Left kidney (tissue), 8 donors: ENCODE results near the gene RAB19. TPM values are rescaled to one million over a fixed set of nuclear protein-coding genes. Genes with fewer than 3 reads are reported as not detected.

Source experiments
- DNase-seq: peaks from one replicate; pipeline ENCODE4 v3.0.0-alpha.2; 2013
- long read RNA-seq, 8 donors: transcript quantifications; one replicate each; lab custom pipeline, GENCODE V29; 2026
- polyA plus RNA-seq: library from polyadenylated mRNA; unstranded; fragments of 120-200 nt; gene quantifications from one replicate; pipeline ENCODE4 v1.2.1, GENCODE V29; 2013; ENCODE audit not compliant: insufficient read length

RAB19 gene, protein sequence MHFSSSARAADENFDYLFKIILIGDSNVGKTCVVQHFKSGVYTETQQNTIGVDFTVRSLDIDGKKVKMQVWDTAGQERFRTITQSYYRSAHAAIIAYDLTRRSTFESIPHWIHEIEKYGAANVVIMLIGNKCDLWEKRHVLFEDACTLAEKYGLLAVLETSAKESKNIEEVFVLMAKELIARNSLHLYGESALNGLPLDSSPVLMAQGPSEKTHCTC
- polyA plus RNA-seq = 2.9 TPM
- long read RNA-seq, donor 1 = 0 reads
- long read RNA-seq, donor 2 = 0 reads
- long read RNA-seq, donor 3, partial matches to known transcripts = 0 of 1 reads
- long read RNA-seq, donor 3, other reads (novel, unspliced or antisense) = 0 of 1 reads
- long read RNA-seq, donor 4 = 0 reads
- long read RNA-seq, donor 5 = 0 reads
- long read RNA-seq, donor 6 = 0 reads
- long read RNA-seq, donor 7 = 0 reads
- long read RNA-seq, donor 8 = 0 reads

DNA sequence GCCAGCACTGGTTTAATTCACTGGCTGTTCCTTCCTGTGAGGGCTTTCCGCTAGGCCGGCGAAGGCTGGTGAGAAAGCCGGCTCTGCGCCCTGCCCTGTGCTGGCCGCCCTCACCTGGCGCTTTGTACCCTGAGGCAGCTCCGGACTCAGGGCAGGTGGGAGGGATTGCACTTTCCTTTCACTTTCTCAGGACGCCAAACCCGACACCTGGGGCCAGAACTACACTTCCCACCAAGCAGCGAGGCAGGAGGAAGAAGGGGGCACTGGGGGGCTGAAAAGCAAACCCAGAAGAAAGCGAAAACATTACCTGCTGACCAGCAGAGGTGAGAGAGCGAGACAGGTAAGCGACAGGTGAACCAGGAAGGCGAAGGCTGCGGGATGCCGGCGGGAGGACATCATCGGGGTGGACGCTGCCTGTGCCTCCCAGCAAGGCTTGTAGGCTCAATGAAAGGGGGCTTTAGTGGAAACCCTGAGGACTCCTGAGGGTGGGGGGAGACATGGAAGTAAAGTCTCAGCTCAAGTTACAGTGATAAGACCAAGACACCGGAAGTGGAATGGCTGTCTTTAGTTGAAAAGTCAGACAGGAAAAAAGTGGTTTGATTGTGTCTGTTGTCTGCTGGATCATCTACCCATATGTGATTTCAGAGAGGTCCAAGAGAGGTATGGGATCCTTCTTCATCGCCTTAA lies at the start of gene RAB19:
TSS of gene RAB19 (plus strand) at position 181 of the 687 bp plus-strand sequence. CDS start 3,589 bp downstream, outside the sequence.
- DNase-seq = peak; percentile 36

DNA sequence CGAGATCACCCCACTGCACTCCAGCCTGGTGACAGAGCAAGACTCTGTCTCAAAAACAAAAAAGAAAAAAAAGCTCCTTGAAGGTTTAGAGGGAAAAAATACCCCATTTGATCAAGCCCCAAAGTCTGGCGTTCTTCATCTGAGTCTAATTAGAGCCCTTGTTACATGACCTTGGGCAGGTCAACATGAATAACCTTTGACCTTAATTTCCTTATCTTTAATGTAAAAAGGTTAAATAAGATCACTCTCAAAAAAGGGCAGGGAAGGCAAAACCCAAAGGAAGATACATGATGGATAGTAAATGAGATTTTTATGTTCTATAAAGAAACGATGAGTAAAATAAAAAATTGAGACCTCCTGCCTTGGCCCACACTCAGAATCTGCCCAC lies 45.8 kb upstream of the RAB19 start:
- no peak for DNase-seq

DNA sequence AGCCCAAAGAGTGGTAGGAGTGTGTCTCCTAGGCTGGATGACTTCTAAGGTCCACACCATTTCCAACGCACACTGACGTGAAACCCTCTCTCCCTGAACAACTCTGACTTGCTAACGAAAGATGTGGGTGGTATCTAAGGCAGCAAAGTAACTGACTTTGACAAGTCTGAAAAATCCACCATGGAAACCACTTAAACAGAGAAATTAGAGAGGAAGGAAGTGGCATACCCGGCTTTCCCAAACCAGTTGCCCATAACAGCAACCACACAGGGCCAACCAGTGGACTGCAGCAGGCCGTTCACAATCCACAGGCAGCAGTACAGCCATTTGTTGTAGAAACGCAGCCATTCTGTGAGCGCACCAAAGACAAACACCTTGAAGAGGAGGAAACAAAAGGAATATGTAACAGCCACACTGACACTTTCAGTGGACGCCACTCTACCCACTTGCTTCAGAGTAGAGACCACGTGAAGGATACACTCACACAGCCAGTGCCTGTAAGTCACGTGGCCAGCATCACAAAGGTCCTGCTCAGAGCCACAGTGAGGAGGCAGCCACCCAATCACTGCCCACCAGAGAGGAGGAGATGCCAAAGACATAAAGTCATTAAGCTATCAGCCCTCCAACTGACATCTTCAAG lies 45.3 kb upstream of the RAB19 start:
- DNase-seq = no peak

DNA sequence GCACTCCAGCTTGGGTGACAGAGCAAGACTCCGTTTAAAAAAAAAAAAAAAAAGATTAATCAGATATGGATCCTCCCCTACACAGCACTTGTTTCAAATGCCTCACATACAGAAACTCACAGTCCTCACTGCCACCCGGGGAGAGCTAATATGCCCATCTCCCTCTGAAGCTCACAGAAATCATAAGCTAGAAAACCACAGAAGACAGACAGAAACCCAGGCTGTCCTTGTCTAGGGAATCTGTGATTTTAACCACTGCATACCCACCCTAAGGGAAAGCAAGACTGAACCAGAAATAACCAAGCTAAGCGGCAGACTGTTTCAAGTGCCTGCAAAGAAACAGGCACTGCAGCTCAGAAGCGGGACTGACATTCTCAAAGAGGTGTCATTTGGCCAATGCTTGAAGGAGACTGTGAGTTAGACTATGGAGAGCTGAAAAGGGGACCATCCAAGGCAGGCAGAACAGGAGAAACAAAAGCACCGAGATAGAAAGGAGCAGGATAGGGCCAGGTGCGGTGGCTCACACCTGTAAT lies 43.1 kb upstream of the RAB19 start:
- DNase-seq = no peak

DNA sequence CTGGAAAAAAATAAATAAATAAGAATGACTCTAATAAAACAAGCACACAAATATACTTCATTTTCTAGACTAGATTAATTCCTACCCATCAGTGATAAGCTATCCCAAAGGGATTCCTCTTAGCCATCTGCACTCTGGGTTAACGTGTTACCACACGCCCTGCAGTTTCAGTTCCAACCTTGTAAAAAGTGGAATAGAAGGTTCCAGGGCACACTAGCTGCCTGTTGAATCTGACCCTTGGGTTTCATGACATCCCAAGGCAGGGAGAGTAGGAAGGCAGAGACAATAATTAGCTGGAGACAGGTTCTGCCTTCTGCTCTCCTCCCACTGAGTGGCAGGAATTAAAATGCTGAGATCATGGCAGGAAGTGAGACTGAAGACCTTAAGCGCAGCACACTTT lies 39.0 kb upstream of the RAB19 start:
- no peak for DNase-seq

DNA sequence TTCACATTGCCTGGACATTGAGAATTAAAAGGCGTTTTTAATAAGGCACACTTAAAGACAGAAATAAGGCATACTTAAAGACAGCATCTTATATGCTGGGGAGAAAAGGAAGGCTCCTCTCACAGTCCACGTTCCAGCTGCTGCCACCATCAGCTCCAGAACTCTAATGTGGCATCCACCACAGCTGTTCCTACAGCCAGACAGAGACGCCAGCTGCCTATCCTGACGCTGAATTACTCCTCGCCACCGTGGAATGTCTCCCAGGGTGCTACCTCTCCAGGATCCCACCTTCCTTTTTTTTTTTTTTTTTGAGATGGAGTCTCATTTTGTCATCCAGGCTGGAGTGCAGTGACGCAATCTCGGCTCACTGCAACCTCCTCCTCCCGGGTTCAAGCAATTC lies 36.3 kb upstream of the RAB19 start:
- DNase-seq = no peak

DNA sequence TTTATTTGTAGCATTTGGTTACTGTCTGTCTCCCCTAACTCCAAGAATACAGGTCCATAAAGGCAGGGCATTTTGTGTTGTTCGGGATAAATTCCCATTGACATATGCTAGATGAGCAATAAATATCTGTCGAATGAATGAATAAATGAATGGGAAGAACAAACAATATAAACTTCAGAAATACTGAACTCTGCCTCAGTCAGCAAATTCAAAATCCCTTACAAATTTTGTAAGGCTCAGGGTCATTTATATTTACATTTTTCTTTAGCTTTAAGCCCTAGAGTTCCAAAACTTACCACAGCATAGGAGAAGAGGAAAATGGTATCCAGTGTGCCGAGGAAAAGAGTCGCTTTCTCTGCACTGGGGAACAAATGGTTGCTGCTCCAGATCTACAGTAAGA lies 34.6 kb upstream of the RAB19 start:
- no peak for DNase-seq

DNA sequence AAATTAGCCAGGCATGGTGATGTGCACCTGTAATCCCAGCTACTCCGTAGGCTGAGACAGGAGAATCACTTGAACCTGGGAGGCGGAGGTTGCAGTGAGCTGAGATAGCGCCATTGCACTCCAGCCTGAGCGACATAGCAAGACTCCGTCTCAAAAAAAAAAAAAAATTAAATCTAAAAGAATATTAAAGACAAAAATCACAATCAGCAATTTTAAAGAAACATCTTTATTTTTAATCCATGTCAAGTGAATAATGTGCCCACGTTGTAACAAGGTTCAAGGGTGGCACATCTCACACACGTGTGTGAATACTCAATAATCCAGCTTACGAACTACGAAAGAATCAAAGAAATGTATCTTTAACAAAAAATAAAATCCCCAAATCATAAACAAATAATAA lies 28.5 kb upstream of the RAB19 start:
- no peak for DNase-seq

DNA sequence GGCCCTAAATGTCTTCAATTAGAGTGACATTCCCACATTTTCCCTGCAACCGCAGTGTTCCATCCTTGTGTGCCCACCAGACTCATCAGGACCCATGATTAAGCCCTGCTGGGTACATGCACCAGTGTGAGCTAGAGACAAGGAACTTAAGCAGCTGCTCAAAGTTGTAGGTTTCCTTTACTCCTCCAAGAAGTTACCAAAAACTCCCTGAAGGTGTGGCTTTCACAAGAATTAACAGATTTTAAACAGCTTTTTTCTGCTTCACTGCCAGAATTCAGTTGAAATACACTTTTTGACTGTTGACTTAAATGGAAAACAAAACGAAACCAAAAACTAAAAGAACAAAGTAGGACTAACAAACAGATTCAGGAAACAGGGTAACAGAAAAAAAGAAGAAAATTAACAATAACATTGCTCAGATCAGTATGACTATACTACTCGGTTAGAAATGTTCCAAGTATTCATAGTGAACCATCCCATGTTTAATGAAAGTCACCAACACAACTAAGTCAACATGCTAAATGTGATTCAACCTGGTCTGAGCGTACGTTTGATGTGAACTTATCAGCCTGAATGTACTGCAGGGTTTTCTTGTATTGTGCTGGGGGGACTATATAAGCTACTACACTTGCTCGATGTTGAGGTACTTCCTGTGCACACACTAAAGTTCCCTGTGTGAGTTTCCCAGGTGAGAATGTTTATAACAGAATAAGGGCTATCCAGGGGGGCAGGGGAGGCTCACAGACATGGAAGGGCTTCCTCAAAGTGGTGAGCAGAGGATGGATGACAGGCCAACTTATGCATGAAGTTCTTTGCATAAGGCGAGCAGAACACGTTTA lies 27.7 kb upstream of the RAB19 start:
- DNase-seq = no peak

DNA sequence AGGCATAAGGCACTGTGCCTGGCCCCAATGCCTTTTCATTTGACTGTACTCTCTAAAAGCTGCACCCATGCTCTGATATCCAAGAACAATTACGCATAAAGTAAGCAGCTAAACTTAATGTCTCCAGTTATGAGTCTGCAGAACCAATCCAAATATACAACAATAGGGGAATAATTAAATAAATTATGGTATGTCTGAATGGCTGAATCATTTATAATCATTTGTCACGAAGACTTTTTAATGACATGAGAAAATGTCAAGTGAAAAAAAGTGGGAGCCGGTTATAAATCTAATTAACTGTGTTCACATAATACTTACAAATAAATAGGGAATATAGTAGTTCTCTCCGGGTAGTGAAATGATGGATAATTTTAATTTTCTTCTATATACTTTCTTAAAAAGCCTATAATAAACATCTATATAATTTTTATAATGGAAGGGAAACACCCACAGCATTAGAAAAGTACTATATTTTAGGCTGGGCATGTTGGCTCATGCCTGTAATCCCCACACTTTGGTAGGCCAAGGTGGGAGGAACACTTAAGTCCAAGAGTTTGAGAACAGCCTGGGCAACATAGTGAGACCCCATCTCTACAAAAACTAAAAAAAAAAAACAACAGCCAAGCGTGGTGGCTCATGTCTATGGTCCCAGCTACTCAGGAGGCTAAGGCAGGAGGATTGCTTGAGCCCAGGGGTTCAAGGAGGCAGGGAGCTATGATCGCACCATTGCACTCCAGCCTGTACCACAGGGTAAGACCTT lies 19.7 kb upstream of the RAB19 start:
- no peak for DNase-seq

DNA sequence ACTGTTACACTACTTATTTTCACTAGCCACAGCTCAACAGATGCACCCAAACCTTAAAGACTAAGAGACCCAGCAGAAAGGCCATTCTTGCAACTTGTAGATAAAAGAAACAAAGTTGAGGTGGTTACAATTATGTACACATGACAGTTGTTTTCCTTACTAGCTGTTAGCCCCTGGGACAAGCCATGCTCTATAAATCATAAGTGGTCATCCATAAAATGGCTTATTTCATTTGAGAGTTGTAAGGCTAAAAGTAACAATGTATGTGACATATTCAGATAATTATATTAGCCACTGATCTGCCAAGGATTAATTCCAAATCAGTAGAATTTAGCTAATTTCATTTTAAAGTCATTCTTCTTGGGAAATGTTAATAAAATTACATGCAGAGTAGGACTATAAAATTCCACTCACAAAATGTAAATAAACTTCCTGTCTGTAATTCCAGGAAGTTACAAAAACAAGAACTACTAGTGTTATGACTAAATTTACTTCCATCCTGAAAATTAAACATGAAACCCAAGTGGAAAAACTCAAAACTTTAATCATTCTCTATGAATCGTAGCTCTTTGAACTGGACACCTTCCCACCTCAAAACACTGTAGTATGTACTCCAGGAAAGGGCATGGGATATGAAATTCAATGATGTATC lies 18.8 kb upstream of the RAB19 start:
- no peak for DNase-seq

DNA sequence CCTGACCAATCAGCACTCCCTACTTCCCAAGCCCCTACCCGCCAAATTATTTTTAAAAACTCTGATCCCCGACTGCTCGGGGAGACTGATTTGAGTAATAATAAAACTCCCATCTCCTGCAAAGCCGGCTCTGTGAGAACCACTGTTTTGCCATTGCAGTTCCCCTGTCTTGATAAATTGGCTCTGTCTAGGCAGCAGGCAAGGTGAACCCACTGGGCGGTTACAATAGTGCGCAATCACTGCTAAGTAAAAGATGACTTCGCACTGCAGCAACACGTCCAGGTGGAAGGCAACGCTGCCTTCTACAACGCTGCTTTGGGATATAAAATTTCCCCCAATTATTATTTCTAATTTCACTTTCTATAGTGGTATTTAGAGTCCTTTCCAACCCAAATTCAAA lies 14.4 kb upstream of the RAB19 start:
- DNase-seq = no peak

DNA sequence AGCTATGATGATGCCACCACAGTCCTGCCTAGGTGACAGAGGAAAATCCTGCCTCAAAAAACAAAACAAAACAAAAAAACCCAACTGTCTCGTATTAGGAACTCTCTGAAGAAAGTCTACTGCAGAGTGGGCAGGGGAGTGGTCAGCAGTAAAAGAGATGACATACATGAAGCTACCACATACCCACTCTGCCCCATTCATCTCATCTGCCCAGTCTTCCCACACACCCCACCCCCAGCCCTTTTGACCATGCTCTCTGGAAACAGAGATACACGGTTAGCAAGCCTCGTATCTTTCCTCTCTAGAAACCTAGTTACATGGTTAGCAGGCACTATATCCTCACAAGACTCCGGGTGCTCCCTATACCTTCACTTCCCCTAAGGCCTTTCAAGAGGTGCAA lies 13.8 kb upstream of the RAB19 start:
- no peak for DNase-seq

DNA sequence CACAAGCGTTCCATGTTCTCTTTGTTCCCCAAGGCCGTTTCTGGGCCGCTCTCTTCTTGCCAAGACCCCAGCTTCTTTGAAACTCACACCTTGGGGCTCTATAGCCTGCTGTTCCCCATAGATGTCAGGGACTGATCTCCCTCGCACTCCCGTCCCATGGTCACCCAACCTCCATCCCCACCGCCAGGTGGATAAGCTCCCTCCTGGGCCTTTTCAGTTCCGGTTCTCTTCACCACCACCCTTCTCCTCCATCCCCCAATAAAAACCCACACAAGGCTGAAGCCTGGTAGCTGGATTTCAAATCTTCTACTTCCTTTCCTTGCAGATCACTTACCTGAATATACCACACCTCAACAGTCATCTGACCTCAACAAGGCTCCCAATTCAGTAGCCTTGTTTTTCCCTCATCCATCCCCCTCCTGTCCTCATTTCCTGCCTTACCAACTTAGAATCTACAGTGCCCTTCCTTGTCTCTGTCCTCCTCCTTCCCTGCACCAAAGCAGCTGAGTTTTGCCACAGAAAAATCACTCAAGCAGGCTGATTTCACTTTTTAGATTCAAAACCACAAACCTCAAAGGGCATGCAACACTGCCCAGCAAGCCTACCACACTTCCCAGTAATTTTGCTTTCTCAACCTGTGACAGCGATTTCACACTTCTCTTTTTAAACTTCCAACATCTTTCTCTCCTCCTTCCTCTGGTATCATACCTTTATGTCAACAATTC lies 13.2 kb upstream of the RAB19 start:
- DNase-seq = no peak

DNA sequence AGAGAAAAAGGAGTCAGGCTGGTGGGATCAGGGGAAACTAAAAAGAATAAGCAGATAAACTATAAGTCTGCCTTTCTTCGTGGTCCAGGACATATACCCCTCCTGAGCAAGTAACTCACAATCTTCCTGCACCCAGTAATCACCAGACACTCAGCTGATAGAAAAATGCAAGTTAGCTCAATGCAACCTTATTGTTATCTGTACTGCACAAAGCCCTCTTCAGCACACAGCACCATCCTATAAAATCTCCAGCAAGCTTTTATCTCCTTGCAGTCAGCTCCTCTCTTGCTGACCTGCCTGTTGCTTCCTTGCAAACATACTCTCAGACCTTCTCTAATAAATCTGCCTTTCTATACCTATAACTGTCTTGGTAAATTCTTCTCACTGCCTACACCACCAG lies 12.2 kb upstream of the RAB19 start:
- no peak for DNase-seq

DNA sequence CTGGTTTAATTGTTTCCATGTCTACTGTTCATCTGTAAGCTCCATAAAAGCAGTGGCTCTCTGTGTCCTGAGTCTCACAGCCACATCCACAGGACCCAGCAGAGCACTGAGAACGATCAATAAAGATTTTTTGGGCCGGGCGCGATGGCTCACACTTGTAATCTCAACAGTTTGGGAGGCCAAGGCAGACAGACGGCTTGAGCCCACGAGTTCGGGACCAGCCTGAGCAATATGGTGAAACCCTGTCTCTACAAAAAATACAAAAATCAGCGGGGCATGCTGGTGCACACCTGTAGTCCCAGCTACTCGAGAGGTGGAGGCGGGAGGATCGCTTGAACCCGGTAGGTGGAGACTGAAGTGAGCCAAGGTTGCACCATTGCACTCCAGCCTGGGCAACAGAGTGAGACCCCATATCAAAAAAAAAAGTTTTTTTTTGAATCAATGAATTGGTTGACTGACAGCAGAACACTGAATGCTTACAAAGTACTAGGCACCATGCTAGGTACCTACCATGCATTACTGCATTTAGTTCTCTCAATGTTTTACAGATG lies 10.0 kb upstream of the RAB19 start:
- DNase-seq = no peak

DNA sequence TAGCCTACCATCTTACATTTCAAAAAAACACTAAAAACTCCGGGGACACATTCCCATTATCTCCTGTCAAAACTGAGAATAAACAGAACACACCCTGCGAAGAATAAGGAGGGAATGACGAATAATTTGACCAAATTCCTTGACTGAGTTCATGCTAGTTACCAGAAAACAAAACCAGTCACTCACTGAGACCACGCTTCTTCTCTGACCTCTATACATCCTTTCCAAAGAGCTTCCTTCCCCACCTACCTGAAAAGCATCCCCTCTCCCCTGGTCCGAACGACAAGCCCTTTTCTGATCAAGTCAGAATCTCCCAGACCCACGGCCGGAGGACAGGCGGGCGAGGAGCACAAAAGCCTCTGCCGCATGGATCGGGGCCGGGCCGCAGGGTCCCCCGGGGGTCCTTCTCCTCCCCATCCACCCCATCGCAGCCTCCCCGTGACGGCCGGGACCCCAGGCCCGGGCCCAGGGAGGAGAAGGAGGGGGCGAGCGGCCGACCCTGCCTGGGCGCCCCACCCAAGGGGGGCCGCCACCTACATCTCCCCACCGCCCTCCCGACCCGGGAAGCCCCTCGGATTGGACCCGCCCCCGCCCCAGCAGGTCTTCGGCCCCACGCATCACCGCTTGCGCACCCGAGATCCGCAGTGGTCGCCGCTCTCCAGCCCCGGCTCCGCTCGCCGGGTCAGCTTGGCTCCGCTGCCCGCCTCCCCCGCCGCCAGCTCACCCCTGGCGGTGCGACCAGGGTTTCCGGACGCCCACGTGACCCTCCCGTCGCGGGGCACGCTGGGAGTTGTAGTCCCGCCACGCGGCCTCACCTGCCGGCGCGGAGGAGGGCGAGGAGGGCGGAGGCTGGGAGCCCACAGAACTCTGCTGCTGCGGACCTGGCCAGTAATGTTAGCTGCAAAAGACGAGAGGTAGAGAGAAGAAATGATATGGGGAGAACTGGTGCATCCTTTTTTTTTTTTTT lies 5.8 kb upstream of the RAB19 start, which contains the start of gene SLC37A3:
TSS of gene SLC37A3 (minus strand) at position 747 of the 967 bp plus-strand sequence. CDS start 16,004 bp downstream, outside the sequence.
- DNase-seq = peak; percentile 83

DNA sequence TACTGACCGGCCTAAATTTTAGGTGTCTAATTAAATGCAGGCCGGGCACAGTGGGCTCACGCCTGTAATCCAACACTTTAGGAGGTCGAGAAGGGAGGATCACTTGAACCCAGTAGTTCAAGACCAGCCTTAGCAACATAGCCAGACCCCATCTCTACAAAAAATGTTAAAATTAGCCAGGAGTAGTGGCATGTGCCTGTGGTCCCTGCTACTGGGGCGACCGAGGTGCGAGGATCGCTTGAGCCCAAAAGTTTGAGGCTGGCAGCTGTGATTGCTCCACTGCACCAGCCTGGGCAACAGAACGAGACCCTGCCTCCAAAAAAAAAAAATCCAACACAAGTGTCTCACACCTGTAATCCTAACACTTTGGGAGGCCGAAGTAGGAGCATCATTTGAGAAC lies 5.0 kb upstream of the RAB19 start:
- no peak for DNase-seq
